Body of pancreas (tissue), 4 donors: ENCODE measurements around the gene NEK7.

Source experiments
- POLR2A ChIP-seq, 3 donors: fragments of 450-650 bp; IDR thresholded peaks; one replicate each; pipeline ENCODE4 v1.6.1; 2016; ENCODE audit warnings: antibody characterized with exemption in 3 of 3, mild to moderate bottlenecking in 2 of 3
- TF ChIP-seq, protein P1 (sequence below), 7 experiments: fragments of 450-650 bp in 4 of 7; fragments of 200-600 bp in 3 of 7; sonication (generic) in 3 of 7; IDR thresholded peaks; one replicate each; pipeline ENCODE4 v1.5.1; 2016 to 2019; ENCODE audit warnings: antibody characterized with exemption in 7 of 7

DNA sequence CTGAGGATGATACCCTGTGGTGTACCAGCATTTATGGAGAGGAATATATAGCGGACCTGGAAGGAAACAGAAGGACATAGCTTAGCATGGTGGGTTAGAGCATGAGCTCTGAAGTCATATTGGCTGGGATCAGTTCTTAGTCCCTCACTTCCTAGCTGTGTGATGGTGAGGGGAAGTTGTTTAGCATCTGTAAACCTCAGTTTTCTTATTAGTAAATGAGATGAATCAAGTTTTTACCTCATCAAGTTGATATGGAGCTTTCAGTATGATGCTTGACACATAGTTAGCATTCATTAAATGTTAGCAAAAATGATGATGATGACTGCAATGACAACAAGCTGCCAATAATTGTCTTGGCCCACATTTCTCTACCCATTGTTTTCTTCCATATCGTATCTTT, 84.8 kb downstream of the NEK7 start:
- TF ChIP-seq, protein P1, sequence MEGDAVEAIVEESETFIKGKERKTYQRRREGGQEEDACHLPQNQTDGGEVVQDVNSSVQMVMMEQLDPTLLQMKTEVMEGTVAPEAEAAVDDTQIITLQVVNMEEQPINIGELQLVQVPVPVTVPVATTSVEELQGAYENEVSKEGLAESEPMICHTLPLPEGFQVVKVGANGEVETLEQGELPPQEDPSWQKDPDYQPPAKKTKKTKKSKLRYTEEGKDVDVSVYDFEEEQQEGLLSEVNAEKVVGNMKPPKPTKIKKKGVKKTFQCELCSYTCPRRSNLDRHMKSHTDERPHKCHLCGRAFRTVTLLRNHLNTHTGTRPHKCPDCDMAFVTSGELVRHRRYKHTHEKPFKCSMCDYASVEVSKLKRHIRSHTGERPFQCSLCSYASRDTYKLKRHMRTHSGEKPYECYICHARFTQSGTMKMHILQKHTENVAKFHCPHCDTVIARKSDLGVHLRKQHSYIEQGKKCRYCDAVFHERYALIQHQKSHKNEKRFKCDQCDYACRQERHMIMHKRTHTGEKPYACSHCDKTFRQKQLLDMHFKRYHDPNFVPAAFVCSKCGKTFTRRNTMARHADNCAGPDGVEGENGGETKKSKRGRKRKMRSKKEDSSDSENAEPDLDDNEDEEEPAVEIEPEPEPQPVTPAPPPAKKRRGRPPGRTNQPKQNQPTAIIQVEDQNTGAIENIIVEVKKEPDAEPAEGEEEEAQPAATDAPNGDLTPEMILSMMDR (IDR thresholded peaks at IDR 0.05), result no peak
- TF ChIP-seq POLR2A (IDR thresholded peaks at IDR 0.05), result no peak
